HepG2 (cell line): ENCODE results near the gene STX5. TPM values are rescaled to one million over a fixed set of nuclear protein-coding genes. Genes with fewer than 3 reads are reported as not detected.

Experiments
- ARID3A ChIP-seq: IDR thresholded peaks from 2 replicates; pipeline ENCODE4 v1.6.1; 2012; ENCODE audit warnings: low read depth, low read length, improper control_type of control experiment
- HIVEP1 ChIP-seq: sonication (generic); formaldehyde crosslinking; IDR thresholded peaks from 2 replicates; pipeline ENCODE4 v1.4.0; 2020; ENCODE audit warnings: mild to moderate bottlenecking, missing genetic modification reagents
- MAZ ChIP-seq, 2 experiments: sonication (generic) in 1 of 2; formaldehyde crosslinking in 1 of 2; IDR thresholded peaks; 2 replicates each; pipeline versions ENCODE4 v1.5.0 to v1.6.1; 2012 to 2020; ENCODE audit warnings: low read depth in 2 of 2, mild to moderate bottlenecking in 2 of 2, borderline replicate concordance in 1 of 2, improper control_type of control experiment in 1 of 2, low read length in 1 of 2, missing genetic modification reagents in 1 of 2, moderate library complexity in 1 of 2
- MEIS1 ChIP-seq: sonication (generic); formaldehyde crosslinking; IDR thresholded peaks from 2 replicates; pipeline ENCODE4 v1.9.0; 2021; ENCODE audit warnings: mild to moderate bottlenecking, missing genetic modification reagents, moderate library complexity, borderline replicate concordance
- NFATC3 ChIP-seq: sonication (generic); formaldehyde crosslinking; IDR thresholded peaks from 2 replicates; pipeline ENCODE4 v1.5.1; 2020; ENCODE audit warnings: mild to moderate bottlenecking, missing genetic modification reagents
- NONO ChIP-seq, 2 experiments: fragments of 450-650 bp in 1 of 2; sonication (generic) in 1 of 2; formaldehyde crosslinking in 1 of 2; IDR thresholded peaks in 1 of 2; conservative IDR thresholded peaks in 1 of 2; 2 replicates each; pipeline versions ENCODE4 v1.6.1 to v1.8.0; 2017 to 2022; ENCODE audit warnings: mild to moderate bottlenecking in 1 of 2, missing genetic modification reagents in 1 of 2, moderate library complexity in 1 of 2
- PHF21A ChIP-seq: sonication (generic); formaldehyde crosslinking; IDR thresholded peaks from 2 replicates; pipeline ENCODE4 v1.5.0; 2020; ENCODE audit warnings: mild to moderate bottlenecking, missing genetic modification reagents
- ZNF180 ChIP-seq: sonication (generic); formaldehyde crosslinking; IDR thresholded peaks from 2 replicates; pipeline ENCODE4 v1.4.0; 2020; ENCODE audit warnings: low read depth, missing genetic modification reagents, borderline replicate concordance
- ZNF563 ChIP-seq: sonication (generic); formaldehyde crosslinking; IDR thresholded peaks from 2 replicates; pipeline ENCODE4 v1.8.0; 2022; ENCODE audit warnings: mild to moderate bottlenecking, moderate library complexity, missing genetic modification reagents
- ZNF569 ChIP-seq: sonication (generic); formaldehyde crosslinking; IDR thresholded peaks from 2 replicates; pipeline ENCODE4 v1.5.0; 2020; ENCODE audit warnings: mild to moderate bottlenecking, missing genetic modification reagents, moderate library complexity, borderline replicate concordance
- ZNF747 ChIP-seq: sonication (generic); formaldehyde crosslinking; IDR thresholded peaks from 2 replicates; pipeline ENCODE4 v1.8.1; 2023; ENCODE audit warnings: missing genetic modification reagents, mild to moderate bottlenecking, borderline replicate concordance
- ZNF781 ChIP-seq: sonication (generic); formaldehyde crosslinking; IDR thresholded peaks from 2 replicates; pipeline ENCODE4 v1.5.1; 2020; ENCODE audit warnings: borderline replicate concordance, mild to moderate bottlenecking, missing genetic modification reagents; ENCODE audit errors: not compliant biosample characterization
- polyA plus RNA-seq, 8 experiments: library from polyadenylated mRNA; depleted of rRNA in 3 of 8; stranded (reverse) in 7 of 8; unstranded in 1 of 8; fragments of >200 nt; fragmentation: Illumina TruSeq in 4 of 8; extraction: Trizol in 4 of 8; gene quantifications; 2 replicates each; pipeline versions ENCODE4 v1.2.1 to v1.2.3, GENCODE V29; 2011 to 2016; ENCODE audit warnings: low read depth in 4 of 8, missing spikeins in 1 of 8, mixed read lengths in 1 of 8; ENCODE audit not compliant: insufficient read depth in 1 of 8
- total RNA-seq, 5 experiments: library from RNA; depleted of rRNA; stranded (reverse); fragments of >200 nt; fragmentation: Illumina TruSeq; extraction: Trizol; gene quantifications; 2 replicates each; pipeline ENCODE4 v1.2.3, GENCODE V29; 2016; ENCODE audit warnings: low read depth in 1 of 5
- TF ChIP-seq, protein P1 (sequence below): sonication (generic); formaldehyde crosslinking; IDR thresholded peaks from 2 replicates; pipeline ENCODE4 v1.9.0; 2021; ENCODE audit warnings: missing genetic modification reagents, borderline replicate concordance
- TF ChIP-seq, protein P2 (sequence below): sonication (generic); formaldehyde crosslinking; IDR thresholded peaks from 2 replicates; pipeline ENCODE4 v1.5.1; 2020; ENCODE audit warnings: mild to moderate bottlenecking, missing genetic modification reagents, moderate library complexity
- TF ChIP-seq, protein P3 (sequence below): sonication (generic); formaldehyde crosslinking; IDR thresholded peaks from 2 replicates; pipeline ENCODE4 v1.8.0; 2022; ENCODE audit warnings: mild to moderate bottlenecking, missing genetic modification reagents; ENCODE audit not compliant: insufficient replicate concordance

STX5 gene
- total and polyA plus RNA-seq, 2 of the 13 experiments (the other 11 are each of a cell fraction or from before 2014, with no cell fraction given) = 26.9 to 30.0 TPM

DNA sequence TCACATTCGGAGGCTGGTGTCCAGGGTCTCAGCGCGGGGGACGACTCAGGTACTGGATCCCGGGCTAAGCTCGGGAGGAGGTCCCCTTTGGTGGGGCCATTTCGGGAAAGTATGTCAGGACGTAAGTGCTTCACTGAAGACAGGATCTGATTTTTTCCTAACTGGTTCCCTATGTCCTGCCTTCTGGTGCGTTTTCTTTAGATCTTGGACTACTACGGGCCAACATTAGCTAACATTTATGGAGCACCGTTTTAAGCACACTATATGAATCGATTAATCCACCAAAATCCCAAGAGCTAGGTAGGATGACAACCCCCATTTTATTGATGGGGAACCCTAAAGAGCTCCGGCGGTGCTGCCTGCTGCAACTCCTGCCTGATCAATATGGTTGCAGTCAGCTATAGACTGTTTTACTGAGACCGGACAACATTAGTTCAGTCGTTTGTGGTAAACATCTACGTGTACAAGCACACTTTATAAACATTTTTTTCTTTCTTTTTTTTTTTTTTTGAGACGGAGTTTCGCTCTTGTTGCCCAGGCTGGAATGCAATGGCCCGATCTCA, 24.6 kb upstream of the STX5 start (continued):
- TF ChIP-seq, protein P1, sequence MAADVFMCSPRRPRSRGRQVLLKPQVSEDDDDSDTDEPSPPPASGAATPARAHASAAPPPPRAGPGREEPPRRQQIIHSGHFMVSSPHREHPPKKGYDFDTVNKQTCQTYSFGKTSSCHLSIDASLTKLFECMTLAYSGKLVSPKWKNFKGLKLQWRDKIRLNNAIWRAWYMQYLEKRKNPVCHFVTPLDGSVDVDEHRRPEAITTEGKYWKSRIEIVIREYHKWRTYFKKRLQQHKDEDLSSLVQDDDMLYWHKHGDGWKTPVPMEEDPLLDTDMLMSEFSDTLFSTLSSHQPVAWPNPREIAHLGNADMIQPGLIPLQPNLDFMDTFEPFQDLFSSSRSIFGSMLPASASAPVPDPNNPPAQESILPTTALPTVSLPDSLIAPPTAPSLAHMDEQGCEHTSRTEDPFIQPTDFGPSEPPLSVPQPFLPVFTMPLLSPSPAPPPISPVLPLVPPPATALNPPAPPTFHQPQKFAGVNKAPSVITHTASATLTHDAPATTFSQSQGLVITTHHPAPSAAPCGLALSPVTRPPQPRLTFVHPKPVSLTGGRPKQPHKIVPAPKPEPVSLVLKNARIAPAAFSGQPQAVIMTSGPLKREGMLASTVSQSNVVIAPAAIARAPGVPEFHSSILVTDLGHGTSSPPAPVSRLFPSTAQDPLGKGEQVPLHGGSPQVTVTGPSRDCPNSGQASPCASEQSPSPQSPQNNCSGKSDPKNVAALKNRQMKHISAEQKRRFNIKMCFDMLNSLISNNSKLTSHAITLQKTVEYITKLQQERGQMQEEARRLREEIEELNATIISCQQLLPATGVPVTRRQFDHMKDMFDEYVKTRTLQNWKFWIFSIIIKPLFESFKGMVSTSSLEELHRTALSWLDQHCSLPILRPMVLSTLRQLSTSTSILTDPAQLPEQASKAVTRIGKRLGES (CRISPR knock-in tag) = 0 out of 2 replicates have a peak, but pooled peaks have one; percentile 78
- TF ChIP-seq MAZ (IDR thresholded peaks at IDR 0.05; ENCODE audit: borderline replicate concordance, low read depth, low read length) (0 out of 2 replicates have a peak, but pooled peaks have one; percentile 5), MAZ (CRISPR knock-in tag; IDR thresholded peaks at IDR 0.05; ENCODE audit: low read depth) (no peak), ZNF180 (CRISPR knock-in tag) (no peak), PHF21A (CRISPR knock-in tag) (peak; percentile 36; the same call in 1 of the 2 replicates), ZNF781 (CRISPR knock-in tag) (peak; percentile 4), NONO (IDR thresholded peaks at IDR 0.05) (no peak), NONO (CRISPR knock-in tag; conservative IDR thresholded peaks at IDR 0.05) (no peak), ARID3A (no peak), NFATC3 (CRISPR knock-in tag) (0 out of 2 replicates have a peak, but pooled peaks have one; percentile 8), ZNF747 (CRISPR knock-in tag) (peak; percentile 45; the same call in 1 of the 2 replicates), HIVEP1 (CRISPR knock-in tag) (0 out of 2 replicates have a peak, but pooled peaks have one; percentile 8), ZNF569 (CRISPR knock-in tag) (0 out of 2 replicates have a peak, but pooled peaks have one; percentile 20), MEIS1 (CRISPR knock-in tag) (peak; percentile 2; the same call in 1 of the 2 replicates), ZNF563 (0 out of 2 replicates have a peak, but pooled peaks have one; percentile 0)
- TF ChIP-seq, protein P2, sequence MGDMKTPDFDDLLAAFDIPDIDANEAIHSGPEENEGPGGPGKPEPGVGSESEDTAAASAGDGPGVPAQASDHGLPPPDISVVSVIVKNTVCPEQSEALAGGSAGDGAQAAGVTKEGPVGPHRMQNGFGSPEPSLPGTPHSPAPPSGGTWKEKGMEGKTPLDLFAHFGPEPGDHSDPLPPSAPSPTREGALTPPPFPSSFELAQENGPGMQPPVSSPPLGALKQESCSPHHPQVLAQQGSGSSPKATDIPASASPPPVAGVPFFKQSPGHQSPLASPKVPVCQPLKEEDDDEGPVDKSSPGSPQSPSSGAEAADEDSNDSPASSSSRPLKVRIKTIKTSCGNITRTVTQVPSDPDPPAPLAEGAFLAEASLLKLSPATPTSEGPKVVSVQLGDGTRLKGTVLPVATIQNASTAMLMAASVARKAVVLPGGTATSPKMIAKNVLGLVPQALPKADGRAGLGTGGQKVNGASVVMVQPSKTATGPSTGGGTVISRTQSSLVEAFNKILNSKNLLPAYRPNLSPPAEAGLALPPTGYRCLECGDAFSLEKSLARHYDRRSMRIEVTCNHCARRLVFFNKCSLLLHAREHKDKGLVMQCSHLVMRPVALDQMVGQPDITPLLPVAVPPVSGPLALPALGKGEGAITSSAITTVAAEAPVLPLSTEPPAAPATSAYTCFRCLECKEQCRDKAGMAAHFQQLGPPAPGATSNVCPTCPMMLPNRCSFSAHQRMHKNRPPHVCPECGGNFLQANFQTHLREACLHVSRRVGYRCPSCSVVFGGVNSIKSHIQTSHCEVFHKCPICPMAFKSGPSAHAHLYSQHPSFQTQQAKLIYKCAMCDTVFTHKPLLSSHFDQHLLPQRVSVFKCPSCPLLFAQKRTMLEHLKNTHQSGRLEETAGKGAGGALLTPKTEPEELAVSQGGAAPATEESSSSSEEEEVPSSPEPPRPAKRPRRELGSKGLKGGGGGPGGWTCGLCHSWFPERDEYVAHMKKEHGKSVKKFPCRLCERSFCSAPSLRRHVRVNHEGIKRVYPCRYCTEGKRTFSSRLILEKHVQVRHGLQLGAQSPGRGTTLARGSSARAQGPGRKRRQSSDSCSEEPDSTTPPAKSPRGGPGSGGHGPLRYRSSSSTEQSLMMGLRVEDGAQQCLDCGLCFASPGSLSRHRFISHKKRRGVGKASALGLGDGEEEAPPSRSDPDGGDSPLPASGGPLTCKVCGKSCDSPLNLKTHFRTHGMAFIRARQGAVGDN (CRISPR knock-in tag) = peak; percentile 77
- TF ChIP-seq, protein P3, sequence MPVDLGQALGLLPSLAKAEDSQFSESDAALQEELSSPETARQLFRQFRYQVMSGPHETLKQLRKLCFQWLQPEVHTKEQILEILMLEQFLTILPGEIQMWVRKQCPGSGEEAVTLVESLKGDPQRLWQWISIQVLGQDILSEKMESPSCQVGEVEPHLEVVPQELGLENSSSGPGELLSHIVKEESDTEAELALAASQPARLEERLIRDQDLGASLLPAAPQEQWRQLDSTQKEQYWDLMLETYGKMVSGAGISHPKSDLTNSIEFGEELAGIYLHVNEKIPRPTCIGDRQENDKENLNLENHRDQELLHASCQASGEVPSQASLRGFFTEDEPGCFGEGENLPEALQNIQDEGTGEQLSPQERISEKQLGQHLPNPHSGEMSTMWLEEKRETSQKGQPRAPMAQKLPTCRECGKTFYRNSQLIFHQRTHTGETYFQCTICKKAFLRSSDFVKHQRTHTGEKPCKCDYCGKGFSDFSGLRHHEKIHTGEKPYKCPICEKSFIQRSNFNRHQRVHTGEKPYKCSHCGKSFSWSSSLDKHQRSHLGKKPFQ (CRISPR knock-in tag) = peak; percentile 4
